Breast epithelium (tissue), 4 donors: ENCODE data around the gene SARNP. TPM values are rescaled to one million over a fixed set of nuclear protein-coding genes. Genes with fewer than 3 reads are reported as not detected.

ENCODE experiments used
- DNase-seq, 2 donors: peaks; one replicate each; pipeline ENCODE4 v3.0.0-alpha.2; 2019; ENCODE audit warnings: low spot score in 2 of 2
- H3K27ac ChIP-seq, 2 donors: fragments of 200-600 bp; sonication (generic) in 1 of 2; one replicate each; pipeline ENCODE4 v1.5.1; 2016 to 2019; ENCODE audit warnings: mild to moderate bottlenecking in 1 of 2
- H3K27me3 ChIP-seq, 2 donors: fragments of 200-600 bp; sonication (generic) in 1 of 2; one replicate each; pipeline versions ENCODE4 v1.5.1 to v1.6.0; 2017 to 2019; ENCODE audit warnings: control low read depth in 1 of 2, mild to moderate bottlenecking in 1 of 2
- H3K36me3 ChIP-seq: fragments of 200-600 bp; one replicate; pipeline ENCODE4 v1.5.1; 2019
- H3K4me1 ChIP-seq, 2 donors: fragments of 200-600 bp; sonication (generic); one replicate each; pipeline ENCODE4 v1.5.1; 2016 to 2019; ENCODE audit warnings: control low read depth in 1 of 2
- H3K4me3 ChIP-seq, 3 donors: fragments of 200-600 bp; sonication (generic); 1 replicate in 2 of 3; 2 replicates in 1 of 3; pipeline ENCODE4 v1.5.1; 2016 to 2019; ENCODE audit warnings: mild to moderate bottlenecking in 3 of 3, moderate library complexity in 2 of 3
- H3K9me3 ChIP-seq, 2 donors: fragments of 200-600 bp; sonication (generic) in 1 of 2; one replicate each; pipeline ENCODE4 v1.5.1; 2016 to 2019; ENCODE audit warnings: control low read depth in 1 of 2
- CTCF ChIP-seq, 3 donors: fragments of 450-650 bp; IDR thresholded peaks; one replicate each; pipeline ENCODE4 v1.5.1; 2016 to 2017; ENCODE audit warnings: antibody characterized with exemption in 3 of 3, mild to moderate bottlenecking in 3 of 3, moderate library complexity in 3 of 3
- POLR2A ChIP-seq: fragments of 450-650 bp; IDR thresholded peaks from one replicate; pipeline ENCODE4 v1.6.1; 2016; ENCODE audit warnings: antibody characterized with exemption, mild to moderate bottlenecking, moderate library complexity
- POLR2AphosphoS5 ChIP-seq, 3 donors: sonication (generic); formaldehyde crosslinking; IDR thresholded peaks; one replicate each; pipeline ENCODE4 v1.6.1; 2017; ENCODE audit warnings: antibody characterized with exemption in 3 of 3
- intact Hi-C: fragments of 100-400 bp; cut with DNase I; formaldehyde crosslinking; loops from one replicate; pipeline ENCODE4 v1.15.1; 2023; ENCODE audit warnings: low total_unique reads
- total RNA-seq, 3 donors: library from RNA; depleted of rRNA; stranded (reverse); fragments of >200 nt; gene quantifications; one replicate each; pipeline ENCODE4 v1.1.0, GENCODE V29; 2016

Gene SARNP
- total RNA-seq, 3 donors from 2014 or later = 54.7 to 64.3 (median 55.3) TPM

- Histone ChIP-seq H3K9me3 (no peaks in the 10 kb centered on the region), H3K4me3 (peak overlapping the region in 2 of 3 donors; percentile 67 to 71), H3K36me3 (no peaks in the 10 kb centered on the region), H3K4me1 (peaks cover 0 to 17% of the 10 kb centered on the region in 2 donors), H3K27me3 (no peaks in the 10 kb centered on the region), H3K27ac (no peak overlapping the region)
- no peak for DNase-seq
- no peak for TF ChIP-seq POLR2A
- TF ChIP-seq POLR2AphosphoS5 (IDR thresholded peaks at IDR 0.05) = no peak
- TF ChIP-seq CTCF (IDR thresholded peaks at IDR 0.05) = no peak
- intact Hi-C loops = no loop called here
Measured at GRCh38 chr12:55815473-55815872, 2.1 kb downstream of the SARNP start.

- Histone ChIP-seq H3K27ac (no peak overlapping the region), H3K36me3 (no peaks in the 10 kb centered on the region), H3K9me3 (no peaks in the 10 kb centered on the region), H3K4me3 (no peak overlapping the region), H3K4me1 (peaks cover 0 to 17% of the 10 kb centered on the region in 2 donors), H3K27me3 (no peaks in the 10 kb centered on the region)
- DNase-seq = no peak
- intact Hi-C loops = no loop called here
- TF ChIP-seq CTCF (IDR thresholded peaks at IDR 0.05) (no peak), POLR2AphosphoS5 (IDR thresholded peaks at IDR 0.05) (no peak)
Measured at GRCh38 chr12:55814257-55814656, 3.3 kb downstream of the SARNP start.

- peaks cover 0 to 17% of the 10 kb centered on the region in 2 donors for H3K4me1 ChIP-seq
- no peak overlapping the region for H3K27ac ChIP-seq
- H3K9me3 ChIP-seq = no peaks in the 10 kb centered on the region
- no peaks in the 10 kb centered on the region for H3K27me3 ChIP-seq
- no peak for TF ChIP-seq POLR2AphosphoS5 (IDR thresholded peaks at IDR 0.05)
- TF ChIP-seq POLR2A = no peak
- no peak for TF ChIP-seq CTCF (IDR thresholded peaks at IDR 0.05)
- intact Hi-C loops = no loop called here
- no peak overlapping the region for H3K4me3 ChIP-seq
- no peak for DNase-seq
- H3K36me3 ChIP-seq = no peaks in the 10 kb centered on the region
Measured at GRCh38 chr12:55812088-55812487, 5.4 kb downstream of the SARNP start.

- Histone ChIP-seq H3K9me3 (no peaks in the 10 kb centered on the region), H3K4me1 (no peaks in the 10 kb centered on the region), H3K4me3 (no peak overlapping the region), H3K27ac (no peak overlapping the region), H3K27me3 (no peaks in the 10 kb centered on the region), H3K36me3 (no peaks in the 10 kb centered on the region)
- TF ChIP-seq POLR2A (no peak), CTCF (IDR thresholded peaks at IDR 0.05) (no peak), POLR2AphosphoS5 (IDR thresholded peaks at IDR 0.05) (no peak)
- no peak for DNase-seq
- intact Hi-C loops = no loop called here
Measured at GRCh38 chr12:55809274-55809673, 8.2 kb downstream of the SARNP start.

GRCh38 chr12:55806982-55807381 lies 10.5 kb downstream of the SARNP start:
- H3K4me1 ChIP-seq = no peaks in the 10 kb centered on the region
- DNase-seq = no peak
- no peak overlapping the region for H3K4me3 ChIP-seq
- intact Hi-C loops = no loop called here
- no peaks in the 10 kb centered on the region for H3K9me3 ChIP-seq
- no peaks in the 10 kb centered on the region for H3K27me3 ChIP-seq
- TF ChIP-seq POLR2A (no peak), POLR2AphosphoS5 (IDR thresholded peaks at IDR 0.05) (no peak), CTCF (IDR thresholded peaks at IDR 0.05) (no peak)
- H3K27ac ChIP-seq = no peak overlapping the region
- H3K36me3 ChIP-seq = no peaks in the 10 kb centered on the region
